Tongue (tissue), 2 donors: ENCODE results near the gene BTBD18. TPM values are rescaled to one million over a fixed set of nuclear protein-coding genes. Genes with fewer than 3 reads are reported as not detected.

Experiments
- DNase-seq: peaks from one replicate; pipeline ENCODE4 v3.0.0-alpha.2; 2015
- total RNA-seq: library from RNA; depleted of rRNA; stranded (reverse); fragments of >200 nt; gene quantifications from one replicate; pipeline ENCODE4 v1.2.3, GENCODE V29; 2014

BTBD18 gene
- total RNA-seq, 1 donor from 2014 or later = not detected

DNA sequence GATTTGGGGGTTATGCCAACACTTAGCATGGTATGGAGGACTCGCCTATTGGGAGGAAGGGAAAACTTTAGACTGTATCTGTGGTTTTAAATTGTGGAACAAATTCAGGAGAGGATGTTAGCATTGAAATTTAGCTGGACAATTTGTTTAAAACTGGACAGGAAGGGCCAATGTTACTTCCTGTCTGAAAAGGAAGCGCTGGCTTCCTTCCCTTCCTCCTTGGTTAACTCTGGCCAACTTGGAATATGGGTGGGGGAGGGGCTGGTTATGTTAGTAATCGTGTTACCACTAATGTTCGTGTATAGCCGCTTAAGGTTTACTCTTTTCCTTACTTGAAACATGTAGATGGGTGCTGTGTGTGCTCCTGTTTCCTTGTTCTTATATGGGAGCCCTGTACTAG lies 23.9 kb upstream of the BTBD18 start:
- DNase-seq = peak; percentile 38

DNA sequence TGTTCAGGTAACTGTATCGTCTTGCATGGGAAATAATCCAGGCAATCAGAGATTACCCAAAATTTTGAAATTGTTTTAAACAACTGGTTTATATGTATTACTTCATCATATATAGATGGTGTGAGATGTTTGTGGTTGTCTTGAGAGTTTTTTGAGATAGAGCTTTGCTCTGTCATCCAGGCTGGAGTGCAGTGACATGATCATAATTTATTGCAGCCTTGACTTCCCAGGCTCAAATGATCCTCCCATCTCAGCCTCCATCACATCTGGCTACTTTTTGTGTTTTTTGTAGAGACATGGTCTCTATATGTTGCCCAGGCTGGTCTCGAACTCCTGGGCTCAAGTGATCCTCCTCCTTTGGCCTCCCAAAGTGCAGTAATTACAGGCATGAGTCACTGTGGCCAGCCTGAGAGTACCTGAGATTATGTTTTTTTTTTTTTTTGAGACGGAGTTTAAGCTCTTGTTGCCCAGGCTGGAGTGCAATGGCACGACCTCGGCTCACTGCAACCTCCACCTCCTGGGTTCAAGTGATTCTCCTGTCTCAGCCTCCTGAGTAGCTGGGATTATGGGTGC lies 21.5 kb upstream of the BTBD18 start:
- no peak for DNase-seq

DNA sequence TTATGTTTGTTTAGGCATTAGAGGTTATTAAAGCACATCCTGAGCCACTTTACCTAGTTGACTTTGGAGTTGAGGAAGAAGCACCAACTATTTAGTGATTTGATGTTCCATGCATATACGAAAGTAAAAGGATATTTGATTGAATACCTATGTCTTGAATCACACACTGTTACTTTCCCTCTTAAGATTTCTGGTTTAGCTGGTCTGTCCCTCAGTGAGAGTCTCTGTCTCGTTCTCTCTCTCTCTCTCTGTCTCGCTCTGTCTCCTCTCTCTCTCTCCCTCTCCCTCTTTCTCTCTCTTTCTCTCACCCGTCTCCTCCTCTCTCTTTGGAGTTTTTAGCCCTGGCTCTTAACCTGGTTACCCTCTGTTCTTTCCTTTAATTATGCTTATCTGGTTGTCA lies 20.9 kb upstream of the BTBD18 start:
- DNase-seq = no peak

DNA sequence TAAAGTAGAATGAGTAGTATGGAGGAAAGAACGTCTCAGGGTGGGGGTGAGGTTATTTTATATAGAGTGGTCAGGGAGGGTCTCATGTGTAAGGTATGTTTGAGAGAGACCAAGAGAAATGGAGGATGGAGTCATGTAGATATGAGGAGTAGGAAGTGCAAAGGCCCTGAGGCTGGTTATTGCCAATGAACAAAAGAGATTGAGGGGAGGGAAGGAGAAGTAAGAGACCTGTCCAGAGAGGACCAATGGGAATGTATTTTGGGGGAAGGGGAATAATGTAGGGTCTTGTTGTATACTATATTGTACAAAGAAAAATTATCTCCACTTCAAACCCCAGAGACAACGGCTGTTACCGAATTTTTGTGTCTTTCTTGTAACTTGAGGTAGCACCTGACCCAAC lies 19.7 kb upstream of the BTBD18 start:
- no peak for DNase-seq

DNA sequence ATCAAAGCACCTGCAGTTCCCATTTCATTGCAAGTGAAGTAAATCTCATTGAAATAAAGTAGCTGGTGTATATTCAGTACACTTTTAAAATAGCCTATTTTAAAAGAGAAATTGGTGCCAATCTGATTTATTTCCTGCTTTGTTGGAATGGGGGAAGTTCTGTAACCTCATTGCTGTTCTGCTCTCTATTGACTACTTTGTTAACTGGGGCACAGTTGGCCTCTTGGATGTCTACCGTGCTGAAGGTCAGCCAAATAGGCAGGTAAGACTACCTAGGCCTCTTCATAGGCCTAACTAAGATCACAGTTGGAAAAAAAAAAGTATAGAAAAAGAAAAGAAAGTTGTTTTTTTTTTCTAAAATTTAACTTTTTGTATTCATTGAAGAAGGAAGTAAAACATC lies 19.2 kb upstream of the BTBD18 start:
- no peak for DNase-seq

DNA sequence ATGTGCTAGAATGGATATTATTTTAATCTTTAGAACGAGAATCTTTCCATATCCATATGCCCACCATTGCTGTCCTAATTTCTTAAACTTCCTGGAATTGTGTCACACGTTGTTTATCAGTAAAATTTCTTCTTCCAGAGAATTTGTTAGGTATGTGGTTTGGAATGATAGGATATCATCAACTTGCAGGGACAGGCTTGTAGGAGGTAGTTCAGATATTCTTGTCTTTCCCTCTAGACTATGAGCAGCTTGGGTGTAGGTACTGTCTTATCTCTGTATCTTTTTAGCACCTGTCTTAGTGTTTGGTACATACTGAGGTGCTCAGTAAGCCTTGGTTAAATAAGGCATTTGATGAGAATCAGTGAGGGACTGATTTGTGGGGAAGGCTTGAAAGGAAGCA lies 13.4 kb upstream of the BTBD18 start:
- no peak for DNase-seq

DNA sequence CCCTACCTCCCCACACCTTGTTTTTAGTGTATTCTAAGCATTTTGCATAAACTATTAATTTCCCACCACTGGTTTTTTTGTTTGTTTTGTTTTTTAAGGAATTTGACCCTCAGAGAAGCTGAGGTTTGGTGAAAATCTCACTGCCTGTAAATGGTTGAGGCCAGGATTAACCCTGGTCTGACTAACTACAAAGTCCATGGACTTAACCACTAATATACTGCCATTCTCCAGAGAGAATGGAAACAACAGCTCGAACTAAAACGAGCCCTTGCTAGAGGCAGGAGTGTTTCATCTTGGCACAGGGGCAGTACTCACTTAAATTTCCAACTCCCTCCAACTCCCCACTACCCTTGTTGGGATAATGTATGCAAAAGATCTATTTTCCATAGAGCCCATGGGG lies 12.9 kb upstream of the BTBD18 start:
- DNase-seq = no peak

DNA sequence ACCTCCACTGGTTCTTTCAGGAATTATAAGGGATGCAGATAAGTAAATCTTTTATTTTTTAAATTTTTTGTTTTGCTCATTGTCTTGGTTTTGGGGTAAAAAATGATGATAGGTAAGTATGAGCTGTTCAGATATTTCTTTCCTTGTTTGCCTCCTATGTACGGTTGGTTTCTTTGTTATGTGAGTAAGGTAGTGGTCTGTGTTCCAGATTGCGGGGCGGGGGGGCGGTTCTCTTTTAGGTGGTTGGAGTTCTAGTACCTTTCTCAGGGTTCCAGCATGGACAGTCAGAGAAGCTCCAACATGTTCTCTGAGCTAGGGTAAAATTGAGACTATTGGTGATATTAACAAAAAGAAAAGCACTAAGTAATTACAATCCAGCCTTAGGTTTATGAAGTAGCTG lies 12.4 kb upstream of the BTBD18 start:
- no peak for DNase-seq

DNA sequence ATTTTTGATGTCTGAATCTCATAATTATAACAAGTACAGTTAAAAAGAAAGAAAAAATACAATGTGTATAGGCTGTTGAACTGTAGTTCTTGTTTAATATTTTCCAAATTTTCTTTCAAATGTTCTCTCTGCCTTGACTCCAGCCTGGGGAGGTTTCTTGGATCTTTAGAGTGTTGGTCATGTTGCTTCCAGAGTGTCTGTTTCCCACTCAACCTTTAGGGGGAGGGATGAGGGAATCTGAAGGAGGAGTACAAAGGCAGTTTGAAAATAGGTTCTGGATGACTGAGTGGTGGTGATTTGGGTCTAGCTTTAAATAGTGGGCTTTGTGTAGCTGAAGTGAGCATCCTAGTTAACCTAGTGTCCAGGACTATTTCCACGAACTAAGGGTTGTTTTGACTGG lies 11.9 kb upstream of the BTBD18 start:
- DNase-seq = peak; percentile 76

DNA sequence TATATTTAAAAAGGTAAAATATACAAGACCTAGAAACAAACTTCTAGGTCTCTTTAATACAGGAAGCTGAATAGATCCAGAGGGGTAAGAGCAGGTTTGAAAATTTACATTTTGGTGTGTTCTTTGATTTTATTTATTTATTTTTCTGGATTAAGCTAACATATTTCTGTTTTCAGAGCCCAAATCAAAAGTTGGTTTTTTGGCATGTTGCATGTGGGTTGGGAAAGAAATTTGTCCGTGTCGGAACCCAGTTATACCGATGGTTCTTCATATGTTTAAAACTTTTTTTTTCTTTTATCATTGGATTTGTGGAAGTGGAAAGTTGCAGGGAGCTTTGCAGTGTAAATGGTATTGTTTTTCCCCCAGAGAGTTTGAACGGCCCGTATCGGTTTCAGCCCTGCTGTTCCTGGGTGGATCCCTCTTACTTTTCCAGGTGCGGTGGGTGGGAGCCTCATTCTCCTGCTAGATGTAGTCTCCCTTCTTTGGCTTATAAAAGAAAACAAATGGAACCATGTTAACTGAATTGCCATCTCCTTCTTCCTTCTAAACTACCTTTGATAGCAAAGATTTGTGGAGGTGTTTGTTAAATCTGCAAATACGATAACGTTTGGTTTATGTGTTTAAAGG lies 10.7 kb upstream of the BTBD18 start:
- DNase-seq = peak; percentile 68

DNA sequence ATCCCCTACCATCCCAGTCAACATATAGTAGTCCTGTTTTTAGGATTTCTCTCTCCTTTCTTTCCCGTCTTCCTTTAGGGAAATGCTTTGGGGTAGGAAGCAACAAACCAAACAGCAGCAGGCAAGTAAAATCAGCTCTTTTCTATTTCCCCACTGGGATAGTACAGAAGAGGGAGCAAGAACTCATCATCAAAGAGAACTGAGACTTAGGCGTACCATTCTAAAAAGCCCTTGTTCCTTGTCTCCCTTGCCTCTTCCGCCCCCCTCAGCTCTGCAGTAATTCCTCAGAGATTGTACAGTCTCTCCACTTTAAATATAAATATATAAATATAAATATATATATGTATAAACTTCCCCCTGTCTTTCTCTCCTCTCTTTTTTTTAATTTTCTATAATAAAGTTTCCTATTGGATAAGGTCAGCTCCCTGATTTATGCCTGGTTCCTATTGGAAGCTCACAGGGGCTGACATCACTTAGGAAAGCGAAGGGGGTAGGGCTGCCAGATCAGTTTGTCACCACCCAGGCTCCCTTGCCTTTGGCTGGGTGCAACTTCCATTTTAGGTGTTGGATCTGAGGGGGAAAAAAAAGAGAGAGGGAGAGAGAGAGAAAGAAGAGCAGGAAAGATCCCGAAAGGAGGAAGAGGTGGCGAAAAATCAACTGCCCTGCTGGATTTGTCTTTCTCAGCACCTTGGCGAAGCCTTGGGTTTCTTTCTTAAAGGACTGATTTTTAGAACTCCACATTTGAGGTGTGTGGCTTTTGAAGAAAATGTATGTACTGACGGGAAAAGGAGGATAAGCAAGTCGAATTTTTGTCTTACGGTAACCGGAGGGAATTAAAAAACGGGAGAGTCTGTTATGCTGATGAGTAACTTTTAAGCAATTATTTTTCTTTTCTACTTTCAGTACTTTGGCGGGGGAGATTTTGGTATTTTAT lies 9.9 kb upstream of the BTBD18 start, which contains the start of gene CTNND1:
TSS of gene CTNND1 (plus strand) at position 502 of the 934 bp plus-strand sequence. CDS start 29,677 bp downstream, outside the sequence.
- DNase-seq = peak; percentile 99

DNA sequence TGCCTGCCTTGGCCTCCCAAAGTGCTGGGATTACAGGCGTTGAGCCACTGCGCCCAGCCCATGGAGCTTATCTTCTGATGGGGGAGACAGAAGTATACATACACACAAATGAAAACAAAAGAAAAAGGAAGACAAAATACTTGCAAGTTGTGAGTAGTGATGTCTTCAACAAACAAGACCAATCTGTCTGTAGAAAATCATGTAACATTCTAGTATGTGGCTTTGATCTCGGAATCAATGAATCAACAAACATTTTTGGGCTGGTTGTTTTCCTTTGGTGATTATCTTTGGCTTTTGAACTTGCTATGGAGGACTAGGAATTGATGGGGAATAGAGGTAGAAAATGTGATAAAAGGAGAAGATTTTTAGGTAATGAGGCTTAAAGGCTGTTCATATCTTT lies 6.6 kb upstream of the BTBD18 start:
- DNase-seq = no peak

DNA sequence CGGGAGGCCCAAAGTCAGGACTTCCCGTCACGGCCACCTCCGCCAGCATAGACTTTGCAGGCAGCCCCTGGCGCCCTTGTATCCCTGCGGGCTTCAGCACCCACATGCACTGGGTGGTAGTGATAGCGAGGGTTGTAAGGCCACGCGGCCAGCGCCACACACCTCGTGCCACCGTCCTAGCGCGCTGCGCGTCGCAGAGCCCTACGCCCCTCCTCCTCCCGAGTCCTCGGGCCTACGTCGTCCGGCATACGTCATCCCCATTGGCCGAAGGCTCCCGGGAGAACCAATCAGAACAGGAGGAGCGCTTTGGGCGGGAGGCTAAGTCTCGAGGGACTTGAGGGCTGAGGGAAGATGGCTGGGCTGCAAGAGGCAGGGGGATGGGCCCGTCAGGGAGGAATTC lies 1.3 kb upstream of the BTBD18 start:
- no peak for DNase-seq

DNA sequence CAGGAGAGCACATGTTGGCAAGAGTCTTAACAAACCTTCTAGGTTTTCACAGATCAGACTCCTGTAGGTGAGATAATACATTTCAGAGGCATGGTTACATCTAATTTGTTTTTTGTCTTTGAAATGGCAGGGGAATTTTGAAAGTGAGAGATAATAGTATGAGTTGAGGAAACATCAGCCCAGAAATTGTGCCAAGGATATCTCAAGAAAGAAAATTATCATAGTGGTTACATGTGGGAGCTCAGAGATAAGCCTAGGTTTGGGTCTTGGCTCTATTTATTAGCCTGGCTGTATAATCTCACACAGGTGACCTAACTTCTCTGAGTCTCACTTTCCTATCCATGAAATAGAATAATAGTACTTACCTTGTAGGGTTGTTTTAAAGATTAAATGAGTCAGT lies 443 bp downstream of the BTBD18 start:
- DNase-seq = no peak

DNA sequence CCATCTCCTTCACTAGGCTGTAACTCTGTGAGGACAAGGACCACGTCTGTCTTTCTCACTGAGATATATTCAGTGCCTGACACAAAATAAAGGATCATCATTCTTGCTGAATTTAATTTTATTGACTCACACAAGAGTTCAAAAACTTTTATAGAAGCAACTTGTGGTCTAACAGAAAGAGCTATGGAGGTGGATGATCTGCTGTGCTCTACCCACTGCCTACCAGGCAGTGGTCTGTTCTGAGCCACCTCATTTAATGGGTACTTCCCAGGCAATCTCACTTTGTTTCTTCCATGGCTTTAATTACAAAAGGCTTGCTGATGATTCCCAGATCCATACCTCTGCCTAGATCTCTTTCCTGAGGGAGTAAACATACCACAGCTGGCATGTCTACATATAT lies 4.7 kb downstream of the BTBD18 start:
- no peak for DNase-seq

DNA sequence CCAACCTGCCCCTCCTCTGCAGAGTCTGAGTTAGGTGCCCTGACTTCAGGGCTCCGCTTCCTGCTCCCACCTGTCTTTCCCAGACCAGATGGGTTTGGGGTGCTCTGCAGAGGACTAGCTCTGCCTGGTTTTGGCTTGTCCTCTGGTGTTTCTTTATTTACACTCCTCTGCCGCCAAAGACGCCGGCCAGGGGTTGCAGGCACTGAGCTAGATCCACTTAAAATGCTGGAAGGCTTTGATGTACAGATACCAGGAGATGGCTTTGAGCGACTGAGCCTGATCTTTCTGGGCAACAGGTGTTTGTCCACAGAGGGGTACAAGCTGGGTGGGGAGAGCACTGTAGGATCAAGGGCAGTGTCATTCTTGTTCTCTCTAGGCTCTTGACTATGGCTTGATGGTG lies 6.4 kb downstream of the BTBD18 start:
- no peak for DNase-seq

DNA sequence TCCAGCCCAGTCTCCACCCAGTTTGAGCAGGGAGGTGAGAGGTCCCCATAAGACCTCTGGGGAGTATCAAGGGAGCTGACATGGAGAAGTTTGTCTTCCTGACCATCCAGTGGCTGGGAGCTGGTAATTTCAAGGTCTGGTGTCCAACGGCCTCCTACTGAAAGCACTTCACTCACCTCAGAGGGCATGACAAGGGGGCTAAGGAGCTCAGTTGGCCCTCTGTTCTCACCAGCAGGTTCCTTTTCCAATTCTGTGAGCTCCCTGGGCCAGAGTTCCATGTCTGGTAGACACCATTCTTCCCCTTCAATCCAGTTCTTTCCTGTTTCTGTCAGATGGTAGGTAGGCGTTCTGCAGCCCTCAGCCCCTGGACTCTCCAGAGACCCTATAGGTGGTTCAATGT lies 7.3 kb downstream of the BTBD18 start:
- DNase-seq = no peak

DNA sequence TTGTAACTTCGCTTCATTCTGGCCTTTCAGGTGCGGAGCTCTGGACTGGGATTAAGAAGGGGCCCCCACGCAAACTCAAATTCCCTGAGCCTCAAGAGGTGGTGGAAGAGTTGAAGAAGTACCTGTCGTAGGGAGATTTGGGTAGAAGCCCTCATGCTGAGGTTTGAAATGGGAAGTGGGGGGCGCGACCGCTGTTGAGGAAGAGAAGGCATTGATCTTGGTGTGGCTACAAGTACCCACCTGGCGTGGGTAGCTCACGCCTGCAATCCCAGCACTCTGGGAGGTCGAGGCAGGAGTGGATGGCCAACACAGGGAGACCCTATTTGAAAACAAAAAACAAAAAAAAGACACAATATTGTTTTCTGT lies 9.5 kb downstream of the BTBD18 start:
- no peak for DNase-seq

DNA sequence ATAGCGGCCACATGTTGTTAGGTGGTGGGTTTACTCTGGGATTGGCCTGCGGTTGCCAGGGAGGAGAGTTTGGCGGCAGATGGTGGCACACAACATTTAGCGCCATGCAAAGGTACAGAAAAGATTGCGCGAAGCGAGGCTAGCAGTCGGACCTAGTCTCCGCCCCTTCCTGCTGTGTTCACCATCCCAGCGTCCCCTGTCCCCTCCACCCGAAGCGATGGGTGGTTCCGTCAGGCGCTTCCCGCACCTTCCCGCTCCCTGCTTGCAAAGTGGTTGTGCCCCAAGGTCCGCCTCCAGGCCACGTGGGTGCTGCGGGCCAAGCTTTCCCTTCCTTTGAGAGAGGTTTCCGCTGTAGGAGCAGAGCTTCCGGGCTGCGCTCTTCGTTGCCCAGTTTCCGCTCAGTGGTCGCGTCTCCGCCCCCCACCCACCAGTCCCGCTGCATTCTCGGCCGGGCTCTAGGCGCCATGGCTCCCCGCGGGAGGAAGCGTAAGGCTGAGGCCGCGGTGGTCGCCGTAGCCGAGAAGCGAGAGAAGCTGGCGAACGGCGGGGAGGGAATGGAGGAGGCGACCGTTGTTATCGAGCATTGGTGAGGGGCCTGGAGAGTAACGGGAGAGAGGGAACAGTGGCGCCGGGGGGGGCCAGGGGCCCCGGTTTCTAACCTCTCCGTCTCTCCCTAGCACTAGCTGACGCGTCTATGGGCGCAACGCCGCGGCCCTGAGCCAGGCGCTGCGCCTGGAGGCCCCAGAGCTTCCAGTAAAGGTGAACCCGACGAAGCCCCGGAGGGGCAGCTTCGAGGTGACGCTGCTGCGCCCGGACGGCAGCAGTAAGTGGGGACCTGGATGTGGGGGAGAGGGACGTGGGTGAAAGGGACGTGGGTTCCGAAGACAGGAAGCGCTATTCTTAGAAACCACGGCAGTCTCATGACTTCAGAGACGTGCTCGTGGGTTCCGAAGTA lies 10.2 kb downstream of the BTBD18 start, which contains the start of gene SELENOH:
TSS of gene SELENOH (plus strand) at position 360 of the 955 bp plus-strand sequence. CDS start at position 465, 105 bp downstream.
- DNase-seq = peak; percentile 98

DNA sequence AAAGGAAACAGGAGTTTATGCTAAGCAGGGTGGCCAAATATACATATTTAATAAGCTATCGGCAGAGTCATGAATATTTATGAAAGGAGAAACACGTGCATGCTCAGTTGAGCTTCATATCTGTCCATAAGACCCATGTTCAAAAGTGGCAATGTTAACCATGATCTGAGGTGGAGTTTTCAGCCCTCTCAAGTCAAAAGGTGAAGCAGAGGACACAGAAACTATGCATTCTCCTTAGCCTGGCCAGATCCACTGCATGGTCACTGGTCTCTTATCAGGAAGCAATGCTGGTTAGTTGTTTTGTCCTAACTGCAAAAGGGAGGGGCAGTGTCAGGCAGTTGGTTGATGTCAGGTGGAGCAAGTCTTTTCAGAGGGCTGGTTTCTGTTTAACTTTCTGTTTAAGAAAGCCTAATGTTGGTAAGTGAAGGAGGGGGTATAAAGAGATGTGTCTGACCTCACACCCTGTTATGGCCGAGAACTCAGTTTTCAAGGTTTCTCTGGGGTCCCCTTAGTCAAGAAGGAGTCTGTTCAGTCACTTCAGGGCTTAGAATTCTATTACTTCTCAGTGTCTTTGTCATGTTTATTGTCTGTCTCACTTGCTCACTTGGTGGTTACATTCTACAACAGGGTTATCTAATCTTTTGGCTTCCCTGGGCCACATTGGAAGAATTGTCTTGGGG lies 15.9 kb downstream of the BTBD18 start:
- no peak for DNase-seq

DNA sequence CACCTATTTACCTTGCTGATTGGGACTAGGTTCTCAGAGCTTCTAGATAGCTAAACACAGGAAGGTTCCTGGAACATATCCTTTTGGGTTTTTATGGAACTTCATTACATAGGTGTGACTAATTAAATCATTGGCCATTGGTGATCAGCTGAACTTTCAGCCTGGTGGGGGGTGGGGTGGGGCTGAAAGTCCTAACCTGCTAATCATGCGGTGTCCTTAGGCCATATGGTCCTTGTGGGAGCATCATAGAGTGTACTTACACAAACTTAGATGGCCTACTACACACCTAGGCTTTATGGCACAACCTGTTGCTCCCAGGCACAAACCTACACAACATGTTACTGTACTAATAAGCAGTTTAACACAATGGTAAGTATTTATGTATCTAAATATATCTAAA lies 19.0 kb downstream of the BTBD18 start:
- no peak for DNase-seq

DNA sequence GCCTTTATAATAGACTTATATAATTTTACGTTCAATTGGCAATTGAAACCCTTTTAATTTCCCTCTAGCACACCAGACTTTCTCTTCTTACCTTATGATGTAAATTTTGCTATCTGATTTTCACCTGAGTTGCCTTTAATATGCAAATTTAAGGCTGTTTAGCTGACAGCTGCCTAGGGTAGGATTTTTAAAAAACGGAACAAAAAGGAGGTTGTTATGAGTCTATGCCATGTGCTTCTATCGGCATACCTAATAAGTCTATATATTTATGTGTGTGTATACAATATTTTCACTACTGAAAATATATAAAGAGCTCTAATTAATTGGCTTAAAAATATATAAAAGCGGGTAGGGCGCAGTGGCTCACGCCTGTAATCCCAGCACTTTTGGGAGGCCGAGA lies 22.1 kb downstream of the BTBD18 start:
- DNase-seq = no peak
